Activated CD4-positive, alpha-beta T cell treated with anti-CD3 and anti-CD28 coated beads, Interleukin-2, amount 10 ng/mL, durations not matched to agents 24 days and 14 days (primary cell): ENCODE measurements around the gene ATG2A. TPM values are rescaled to one million over a fixed set of nuclear protein-coding genes. Genes with fewer than 3 reads are reported as not detected.

Experiments used
- DNase-seq: peaks from one replicate; pipeline ENCODE4 v3.0.0; 2022
- H3K27ac Mint-ChIP-seq: one replicate; pipeline ENCODE4 v1.8.0; 2022; ENCODE audit warnings: mild to moderate bottlenecking, mixed read lengths
- H3K27me3 Mint-ChIP-seq: one replicate; pipeline ENCODE4 v1.8.0; 2022; ENCODE audit warnings: mixed read lengths
- H3K36me3 Mint-ChIP-seq: one replicate; pipeline ENCODE4 v1.8.0; 2022; ENCODE audit warnings: low read depth, mild to moderate bottlenecking, mixed read lengths
- H3K4me1 Mint-ChIP-seq: one replicate; pipeline ENCODE4 v1.8.0; 2021; ENCODE audit warnings: mixed read lengths
- H3K4me3 Mint-ChIP-seq: one replicate; pipeline ENCODE4 v1.8.0; 2022; ENCODE audit warnings: mild to moderate bottlenecking, moderate library complexity, mixed read lengths
- H3K9me3 Mint-ChIP-seq: one replicate; pipeline ENCODE4 v1.8.0; 2021; ENCODE audit warnings: mixed read lengths
- intact Hi-C: fragments of 100-400 bp; cut with micrococcal nuclease; formaldehyde crosslinking; loops from one replicate; pipeline ENCODE4 v1.15.1; 2023
- total RNA-seq: library from RNA; stranded (reverse); gene quantifications from 2 replicates; pipeline ENCODE4 v1.2.3, GENCODE V29; 2022

The ATG2A gene
- total RNA-seq, 1 donor from 2014 or later, result 22.5 TPM

- DNase-seq, result no peak
- Mint-ChIP-seq H3K4me1 (peaks cover 74% of the 10 kb centered on the region), H3K27ac (peak overlapping the region; percentile 81), H3K9me3 (peaks cover 3% of the 10 kb centered on the region), H3K36me3 (peaks cover 65% of the 10 kb centered on the region), H3K27me3 (no peaks in the 10 kb centered on the region), H3K4me3 (peak overlapping the region; percentile 70)
- intact Hi-C loops, result no loop called here
Observed at GRCh38 chr11:64870893-64871466, 46.0 kb downstream of the ATG2A start.

- DNase-seq, result no peak
- Mint-ChIP-seq H3K4me1 (peaks cover 74% of the 10 kb centered on the region), H3K36me3 (peaks cover 64% of the 10 kb centered on the region), H3K27ac (peak overlapping the region; percentile 81), H3K4me3 (peak overlapping the region; percentile 70), H3K27me3 (no peaks in the 10 kb centered on the region), H3K9me3 (peaks cover 7% of the 10 kb centered on the region)
- intact Hi-C loops, result no loop called here
Observed at GRCh38 chr11:64870176-64870892, 46.7 kb downstream of the ATG2A start.

- Mint-ChIP-seq H3K4me3 (peak overlapping the region; percentile 77), H3K27me3 (no peaks in the 10 kb centered on the region), H3K27ac (peak overlapping the region; percentile 84), H3K36me3 (peaks cover 57% of the 10 kb centered on the region), H3K9me3 (peaks cover 7% of the 10 kb centered on the region), H3K4me1 (peaks cover 74% of the 10 kb centered on the region)
- intact Hi-C loops, result loop anchor here (1.0 kb wide), 1 partner anchor 10 kb away; no protein-coding TSS in a partner anchor
- peak; percentile 77 for DNase-seq
Observed at GRCh38 chr11:64869571-64870175, 47.3 kb downstream of the ATG2A start.

- Mint-ChIP-seq H3K9me3 (peaks cover 7% of the 10 kb centered on the region), H3K27me3 (no peaks in the 10 kb centered on the region), H3K4me1 (peaks cover 73% of the 10 kb centered on the region), H3K4me3 (peak overlapping the region; percentile 77), H3K36me3 (peaks cover 51% of the 10 kb centered on the region), H3K27ac (peak overlapping the region; percentile 84)
- DNase-seq, result peak; percentile 72
- intact Hi-C loops, result loop anchor here (1.0 kb wide), 1 partner anchor 10 kb away; no protein-coding TSS in a partner anchor
Observed at GRCh38 chr11:64868904-64869570, 48.0 kb downstream of the ATG2A start.

- DNase-seq, result no peak
- intact Hi-C loops, result no loop called here
- H3K36me3 Mint-ChIP-seq, result peaks cover 47% of the 10 kb centered on the region
Observed at GRCh38 chr11:64867748-64868462, 49.1 kb downstream of the ATG2A start.

GRCh38 chr11:64866173-64866491 is 50.9 kb downstream of the ATG2A start:
- no peaks in the 10 kb centered on the region for H3K27me3 Mint-ChIP-seq
- intact Hi-C loops, result no loop called here
- H3K4me3 Mint-ChIP-seq, result peak overlapping the region; percentile 76
- peaks cover 35% of the 10 kb centered on the region for H3K36me3 Mint-ChIP-seq
- H3K27ac Mint-ChIP-seq, result peak overlapping the region; percentile 95
- H3K4me1 Mint-ChIP-seq, result peaks cover 75% of the 10 kb centered on the region
- H3K9me3 Mint-ChIP-seq, result peaks cover 7% of the 10 kb centered on the region
- DNase-seq, result no peak

More at GRCh38 chr11:64867748-64868462, 49.1 kb downstream of the ATG2A start:
- Mint-ChIP-seq H3K9me3 (peaks cover 7% of the 10 kb centered on the region), H3K27me3 (no peaks in the 10 kb centered on the region), H3K27ac (peak overlapping the region; percentile 84), H3K4me3 (peak overlapping the region; percentile 77), H3K4me1 (peaks cover 73% of the 10 kb centered on the region)

- Mint-ChIP-seq H3K9me3 (peaks cover 7% of the 10 kb centered on the region), H3K4me3 (peak overlapping the region; percentile 76), H3K4me1 (peaks cover 77% of the 10 kb centered on the region), H3K27ac (peak overlapping the region; percentile 95), H3K36me3 (peaks cover 35% of the 10 kb centered on the region), H3K27me3 (no peaks in the 10 kb centered on the region)
- intact Hi-C loops, result loop anchor here (1.0 to 2.0 kb wide), 2 partner anchors 9 to 15 kb away; no protein-coding TSS in a partner anchor
- DNase-seq, result no peak
Observed at GRCh38 chr11:64865286-64866172, 51.5 kb downstream of the ATG2A start.

- peak; percentile 72 for DNase-seq
- Mint-ChIP-seq H3K4me3 (peak overlapping the region; percentile 76), H3K27me3 (no peaks in the 10 kb centered on the region), H3K9me3 (peaks cover 7% of the 10 kb centered on the region), H3K4me1 (peaks cover 76% of the 10 kb centered on the region), H3K36me3 (peaks cover 40% of the 10 kb centered on the region), H3K27ac (peak overlapping the region; percentile 95)
- intact Hi-C loops, result loop anchor here (1.0 to 2.0 kb wide), 3 partner anchors 8 to 14 kb away; partner anchors contain the start of gene EHD1
Observed at GRCh38 chr11:64864473-64865285, 52.3 kb downstream of the ATG2A start.

- DNase-seq, result no peak
- intact Hi-C loops, result loop anchor here (1.0 to 2.0 kb wide), 2 partner anchors 13 to 14 kb away; partner anchors contain the start of gene EHD1
- H3K27ac Mint-ChIP-seq, result peak overlapping the region; percentile 95
- peaks cover 7% of the 10 kb centered on the region for H3K9me3 Mint-ChIP-seq
- H3K4me1 Mint-ChIP-seq, result peaks cover 76% of the 10 kb centered on the region
- peak overlapping the region; percentile 76 for H3K4me3 Mint-ChIP-seq
- H3K36me3 Mint-ChIP-seq, result peaks cover 41% of the 10 kb centered on the region
- H3K27me3 Mint-ChIP-seq, result no peaks in the 10 kb centered on the region
Observed at GRCh38 chr11:64864135-64864472, 52.9 kb downstream of the ATG2A start.

- Mint-ChIP-seq H3K27me3 (no peaks in the 10 kb centered on the region), H3K4me1 (peaks cover 76% of the 10 kb centered on the region), H3K9me3 (peaks cover 7% of the 10 kb centered on the region), H3K4me3 (peak overlapping the region; percentile 76), H3K36me3 (peaks cover 42% of the 10 kb centered on the region), H3K27ac (peak overlapping the region; percentile 95)
- intact Hi-C loops, result loop anchor here (1.0 to 2.0 kb wide), 2 partner anchors 13 to 15 kb away; partner anchors contain the start of gene EHD1
- DNase-seq, result no peak
Observed at GRCh38 chr11:64863391-64864060, 53.5 kb downstream of the ATG2A start.

- Mint-ChIP-seq H3K9me3 (peaks cover 7% of the 10 kb centered on the region), H3K36me3 (peaks cover 39% of the 10 kb centered on the region), H3K4me3 (peak overlapping the region; percentile 72), H3K27me3 (no peaks in the 10 kb centered on the region), H3K4me1 (peaks cover 72% of the 10 kb centered on the region), H3K27ac (peak overlapping the region; percentile 95)
- intact Hi-C loops, result no loop called here
- no peak for DNase-seq
Observed at GRCh38 chr11:64862987-64863390, 54.0 kb downstream of the ATG2A start.
